HepG2 (cell line): ENCODE results near the gene SIX3. TPM values are rescaled to one million over a fixed set of nuclear protein-coding genes. Genes with fewer than 3 reads are reported as not detected.

ENCODE experiments used
- ARID4A ChIP-seq: sonication (generic); formaldehyde crosslinking; IDR thresholded peaks from 2 replicates; pipeline ENCODE4 v1.5.0; 2020; ENCODE audit warnings: mild to moderate bottlenecking, missing genetic modification reagents, borderline replicate concordance
- CBX5 ChIP-seq: sonication (generic); formaldehyde crosslinking; IDR thresholded peaks from 2 replicates; pipeline ENCODE4 v1.4.0; 2020; ENCODE audit warnings: missing genetic modification reagents, borderline replicate concordance
- CENPT ChIP-seq: sonication (generic); formaldehyde crosslinking; IDR thresholded peaks from 2 replicates; pipeline ENCODE4 v1.8.0; 2022; ENCODE audit warnings: low read depth, mild to moderate bottlenecking, moderate library complexity, missing genetic modification reagents
- FOXC1 ChIP-seq: sonication (generic); formaldehyde crosslinking; IDR thresholded peaks from 2 replicates; pipeline ENCODE4 v1.8.0; 2022; ENCODE audit warnings: mild to moderate bottlenecking, missing genetic modification reagents, borderline replicate concordance
- FOXK2 ChIP-seq: fragments of 450-650 bp; IDR thresholded peaks from 2 replicates; pipeline ENCODE4 v1.6.1; 2016
- HOXA3 ChIP-seq: sonication (generic); formaldehyde crosslinking; IDR thresholded peaks from 2 replicates; pipeline ENCODE4 v1.5.0; 2020; ENCODE audit warnings: missing genetic modification reagents
- HOXD1 ChIP-seq: sonication (generic); formaldehyde crosslinking; IDR thresholded peaks from 2 replicates; pipeline ENCODE4 v1.5.0; 2020; ENCODE audit warnings: missing genetic modification reagents
- JUND ChIP-seq: sonication (generic); formaldehyde crosslinking; IDR thresholded peaks from 2 replicates; pipeline ENCODE4 v1.8.0; 2022; ENCODE audit warnings: mild to moderate bottlenecking, missing genetic modification reagents
- MTF2 ChIP-seq: sonication (generic); formaldehyde crosslinking; IDR thresholded peaks from 2 replicates; pipeline ENCODE4 v1.5.0; 2020; ENCODE audit warnings: missing genetic modification reagents, borderline replicate concordance
- MZF1 ChIP-seq: sonication (generic); formaldehyde crosslinking; IDR thresholded peaks from 2 replicates; pipeline ENCODE4 v1.8.1; 2023; ENCODE audit warnings: mild to moderate bottlenecking, missing genetic modification reagents, borderline replicate concordance
- NCOR1 ChIP-seq: fragments of 200-600 bp; sonication (generic); IDR thresholded peaks from 2 replicates; pipeline ENCODE4 v1.7.0; 2017; ENCODE audit warnings: antibody characterized with exemption, low read length, borderline replicate concordance
- RELA ChIP-seq: sonication (generic); formaldehyde crosslinking; IDR thresholded peaks from 2 replicates; pipeline ENCODE4 v1.4.0; 2020; ENCODE audit warnings: missing genetic modification reagents
- REXO4 ChIP-seq: sonication (generic); formaldehyde crosslinking; IDR thresholded peaks from 2 replicates; pipeline ENCODE4 v1.8.0; 2022; ENCODE audit warnings: missing genetic modification reagents, mild to moderate bottlenecking, borderline replicate concordance
- SPEN ChIP-seq: sonication (generic); formaldehyde crosslinking; IDR thresholded peaks from 2 replicates; pipeline ENCODE4 v1.5.1; 2020; ENCODE audit warnings: low read depth, mild to moderate bottlenecking, missing genetic modification reagents
- SSRP1 ChIP-seq: IDR thresholded peaks from 2 replicates; pipeline ENCODE4 v1.6.1; 2016; ENCODE audit warnings: control low read depth
- TFDP2 ChIP-seq: sonication (generic); formaldehyde crosslinking; IDR thresholded peaks from 2 replicates; pipeline ENCODE4 v1.4.0; 2020; ENCODE audit warnings: missing genetic modification reagents
- ZBTB34 ChIP-seq: sonication (generic); formaldehyde crosslinking; IDR thresholded peaks from 2 replicates; pipeline ENCODE4 v1.8.0; 2022; ENCODE audit warnings: mild to moderate bottlenecking, missing genetic modification reagents
- ZNF251 ChIP-seq: sonication (generic); formaldehyde crosslinking; IDR thresholded peaks from 2 replicates; pipeline ENCODE4 v1.9.0; 2021; ENCODE audit warnings: mild to moderate bottlenecking, missing genetic modification reagents
- ZNF441 ChIP-seq: sonication (generic); formaldehyde crosslinking; IDR thresholded peaks from 2 replicates; pipeline ENCODE4 v1.7.0; 2021; ENCODE audit warnings: missing genetic modification reagents, borderline replicate concordance
- ZNF577 ChIP-seq: sonication (generic); formaldehyde crosslinking; IDR thresholded peaks from 2 replicates; pipeline ENCODE4 v1.4.0; 2020; ENCODE audit warnings: mild to moderate bottlenecking, low read depth, missing genetic modification reagents, borderline replicate concordance
- ZNF605 ChIP-seq: sonication (generic); formaldehyde crosslinking; IDR thresholded peaks from 2 replicates; pipeline ENCODE4 v1.8.0; 2022; ENCODE audit warnings: mild to moderate bottlenecking, missing genetic modification reagents
- ZNF652 ChIP-seq: IDR thresholded peaks from 2 replicates; pipeline ENCODE4 v1.6.1; 2016; ENCODE audit warnings: low read depth, borderline replicate concordance
- ZNF878 ChIP-seq: sonication (generic); formaldehyde crosslinking; IDR thresholded peaks from 2 replicates; pipeline ENCODE4 v1.8.1; 2023; ENCODE audit warnings: mild to moderate bottlenecking, missing genetic modification reagents, moderate library complexity
- ZNF891 ChIP-seq: sonication (generic); formaldehyde crosslinking; IDR thresholded peaks from 2 replicates; pipeline ENCODE4 v1.5.0; 2020; ENCODE audit warnings: mild to moderate bottlenecking, missing genetic modification reagents
- polyA plus RNA-seq, 8 experiments: library from polyadenylated mRNA; depleted of rRNA in 3 of 8; stranded (reverse) in 7 of 8; unstranded in 1 of 8; fragments of >200 nt; fragmentation: Illumina TruSeq in 4 of 8; extraction: Trizol in 4 of 8; gene quantifications; 2 replicates each; pipeline versions ENCODE4 v1.2.1 to v1.2.3, GENCODE V29; 2011 to 2016; ENCODE audit warnings: low read depth in 4 of 8, missing spikeins in 1 of 8, mixed read lengths in 1 of 8; ENCODE audit not compliant: insufficient read depth in 1 of 8
- total RNA-seq, 5 experiments: library from RNA; depleted of rRNA; stranded (reverse); fragments of >200 nt; fragmentation: Illumina TruSeq; extraction: Trizol; gene quantifications; 2 replicates each; pipeline ENCODE4 v1.2.3, GENCODE V29; 2016; ENCODE audit warnings: low read depth in 1 of 5

The SIX3 gene
- total and polyA plus RNA-seq, 2 of the 13 experiments (the other 11 are each of a cell fraction or from before 2014, with no cell fraction given), result not detected

- TF ChIP-seq ZNF441 (no peak), ZNF577 (CRISPR knock-in tag) (no peak), ZBTB34 (CRISPR knock-in tag) (peak; percentile 70; the same call in 1 of the 2 replicates), FOXC1 (peak; percentile 81; the same call in 1 of the 2 replicates), SPEN (CRISPR knock-in tag) (0 out of 2 replicates have a peak, but pooled peaks have one; percentile 44), ARID4A (CRISPR knock-in tag) (peak; percentile 39; the same call in 1 of the 2 replicates), ZNF251 (CRISPR knock-in tag) (no peak), HOXA3 (CRISPR knock-in tag) (peak; percentile 57; the same call in 1 of the 2 replicates), HOXD1 (CRISPR knock-in tag) (peak; percentile 44; the same call in 1 of the 2 replicates), CBX5 (CRISPR knock-in tag) (peak; percentile 47; the same call in 1 of the 2 replicates), FOXK2 (no peak), MTF2 (peak; percentile 98), ZNF878 (CRISPR knock-in tag) (no peak), JUND (no peak), CENPT (CRISPR knock-in tag) (peak; percentile 85; the same call in 1 of the 2 replicates), MZF1 (0 out of 2 replicates have a peak, but pooled peaks have one; percentile 17), RELA (CRISPR knock-in tag) (0 out of 2 replicates have a peak, but pooled peaks have one; percentile 80), ZNF652 (CRISPR knock-in tag) (no peak), ZNF605 (CRISPR knock-in tag) (0 out of 2 replicates have a peak, but pooled peaks have one; percentile 53), NCOR1 (no peak), ZNF891 (CRISPR knock-in tag) (peak; percentile 68; the same call in 1 of the 2 replicates), TFDP2 (CRISPR knock-in tag) (peak; percentile 68; the same call in 1 of the 2 replicates), REXO4 (CRISPR knock-in tag) (peak; percentile 85; the same call in 1 of the 2 replicates), SSRP1 (no peak)
These were observed 14.3 kb downstream of the SIX3 start (continued) for GRCh38 chr2:44955593-44956392.
